A673 (cell line): ENCODE data around the gene SIX1. TPM values are rescaled to one million over a fixed set of nuclear protein-coding genes. Genes with fewer than 3 reads are reported as not detected.

Experiments
- BruUV-seq: library from RNA; stranded (reverse); fragments of 400-500 nt; replicated peaks from 2 replicates; lab custom pipeline; 2021; lab: Mats Ljungman, UMichigan
- CTCF ChIA-PET: fragments of 300-600 bp; sonication (Branson Sonifier 250); formaldehyde crosslinking; loops from one replicate; lab custom pipeline; 2022; ENCODE audit warnings: antibody characterized with exemption; lab: Charles Lee
- POLR2A ChIA-PET: fragments of 300-600 bp; sonication (Branson Sonifier 250); formaldehyde crosslinking; loops from one replicate; lab custom pipeline; 2022; ENCODE audit warnings: antibody characterized with exemption; ENCODE audit not compliant: low non-redundant PET; lab: Charles Lee
- DNase-seq: peaks from one replicate; pipeline ENCODE4 v3.0.0-alpha.2; 2015; ENCODE audit warnings: low spot score
- H3K27ac ChIP-seq: fragments of 200-600 bp; sonication (generic); 2 replicates; pipeline ENCODE4 v1.5.1; 2016; ENCODE audit warnings: mixed run types, low read depth, mild to moderate bottlenecking, mixed read lengths, antibody characterized with exemption, low read length; ENCODE audit not compliant: poor library complexity, severe bottlenecking
- H3K27me3 ChIP-seq: fragments of 200-600 bp; sonication (generic); replicated peaks from 2 replicates; pipeline ENCODE4 v1.6.1; 2017; ENCODE audit warnings: mixed run types, low read depth, mild to moderate bottlenecking, mixed read lengths, antibody characterized with exemption, low read length; ENCODE audit not compliant: insufficient read depth, poor library complexity
- H3K36me3 ChIP-seq: fragments of 200-600 bp; sonication (generic); 2 replicates; pipeline ENCODE4 v1.6.1; 2016; ENCODE audit warnings: mixed run types, mild to moderate bottlenecking, mixed read lengths, antibody characterized with exemption, low read length; ENCODE audit not compliant: insufficient read depth, poor library complexity, severe bottlenecking
- H3K4me1 ChIP-seq: fragments of 200-600 bp; sonication (generic); 2 replicates; pipeline ENCODE4 v1.6.1; 2017; ENCODE audit warnings: mixed run types, mild to moderate bottlenecking, mixed read lengths, antibody characterized with exemption, low read length; ENCODE audit not compliant: insufficient read depth, poor library complexity, severe bottlenecking
- H3K4me3 ChIP-seq: fragments of 200-600 bp; sonication (generic); 2 replicates; pipeline ENCODE4 v1.5.1; 2016; ENCODE audit warnings: low read depth, mixed run types, mild to moderate bottlenecking, mixed read lengths, low read length; ENCODE audit not compliant: poor library complexity, severe bottlenecking
- H3K9me3 ChIP-seq: fragments of 200-600 bp; sonication (generic); 2 replicates; pipeline ENCODE4 v1.6.1; 2016; ENCODE audit warnings: mixed run types, low read depth, mild to moderate bottlenecking, mixed read lengths, antibody characterized with exemption, low read length; ENCODE audit not compliant: poor library complexity, severe bottlenecking
- CTCF ChIP-seq: fragments of 300-800, 200-600 bp; sonication (generic); conservative IDR thresholded peaks from 2 replicates; pipeline ENCODE4 v1.5.1; 2017; ENCODE audit warnings: low read depth, mild to moderate bottlenecking, antibody characterized with exemption, low read length, moderate library complexity, mixed read lengths
- EZH2 ChIP-seq: fragments of 200-600 bp; sonication (generic); IDR thresholded peaks from 2 replicates; pipeline ENCODE4 v1.6.1; 2017; ENCODE audit warnings: borderline replicate concordance, low read depth, mild to moderate bottlenecking, mixed read lengths, antibody characterized with exemption, low read length; ENCODE audit not compliant: poor library complexity, severe bottlenecking
- intact Hi-C: fragments of 100-400 bp; cut with micrococcal nuclease; formaldehyde crosslinking; loops from one replicate; pipeline ENCODE4 v1.10.0; 2022; ENCODE audit not compliant: unreplicated experiment
- total RNA-seq: library from RNA; stranded (reverse); gene quantifications from 2 replicates; pipeline ENCODE4 v1.2.3, GENCODE V29; 2021

SIX1 gene
- total RNA-seq, 1 experiment from 2014 or later, result 24.0 TPM

- no TSS peak for BruUV-seq
- TF ChIP-seq CTCF (no peak), EZH2 (no peak)
- peak overlapping the region; percentile 87 for H3K27ac ChIP-seq
- H3K27me3 ChIP-seq, result no peaks in the 10 kb centered on the region
- CTCF ChIA-PET, result interaction anchor here (0.6 kb wide), 1 partner anchor 9 kb away, joined by 3 read pairs; no protein-coding TSS in a partner anchor
- H3K4me1 ChIP-seq, result peaks cover 41% of the 10 kb centered on the region
- peak overlapping the region; percentile 6 for H3K4me3 ChIP-seq
- H3K36me3 ChIP-seq, result peaks cover 10% of the 10 kb centered on the region
- intact Hi-C loops, result no loop called here
- DNase-seq, result peak; percentile 78
- no peaks in the 10 kb centered on the region for H3K9me3 ChIP-seq
- POLR2A ChIA-PET, result interaction anchor here (0.6 kb wide), 1 partner anchor 8 kb away, joined by 3 read pairs; no protein-coding TSS in a partner anchor
These were observed 11.6 kb downstream of the SIX1 start for GRCh38 chr14:60637479-60638315.

- H3K4me3 ChIP-seq, result no peak overlapping the region
- no peak for TF ChIP-seq CTCF
- TF ChIP-seq EZH2, result no peak
- ChIA-PET CTCF (no interaction called here), POLR2A (interaction anchor here (0.6 kb wide), 1 partner anchor 9 kb away, joined by 3 read pairs; no protein-coding TSS in a partner anchor)
- DNase-seq, result no peak
- no peaks in the 10 kb centered on the region for H3K27me3 ChIP-seq
- BruUV-seq, result no TSS peak
- H3K4me1 ChIP-seq, result peaks cover 48% of the 10 kb centered on the region
- no peaks in the 10 kb centered on the region for H3K9me3 ChIP-seq
- peak overlapping the region; percentile 87 for H3K27ac ChIP-seq
- intact Hi-C loops, result no loop called here
- H3K36me3 ChIP-seq, result peaks cover 5% of the 10 kb centered on the region
These were observed 12.3 kb downstream of the SIX1 start for GRCh38 chr14:60636879-60637478.

GRCh38 chr14:60634153-60634552, 15.1 kb downstream of the SIX1 start:
- no peak for TF ChIP-seq CTCF
- TF ChIP-seq EZH2, result no peak
- Histone ChIP-seq H3K36me3 (no peaks in the 10 kb centered on the region), H3K4me1 (peaks cover 43% of the 10 kb centered on the region), H3K4me3 (no peak overlapping the region), H3K27me3 (no peaks in the 10 kb centered on the region), H3K27ac (peak overlapping the region; percentile 10), H3K9me3 (no peaks in the 10 kb centered on the region)
- BruUV-seq, result no TSS peak
- intact Hi-C loops, result no loop called here
- ChIA-PET POLR2A (no interaction called here), CTCF (no interaction called here)
- DNase-seq, result no peak
